Measurements from ENCODE around the gene TTLL8. TPM values are rescaled to one million over a fixed set of nuclear protein-coding genes. Genes with fewer than 3 reads are reported as not detected.

The TTLL8 gene
- total RNA-seq, 2 donors from 2014 or later: not detected

DNA sequence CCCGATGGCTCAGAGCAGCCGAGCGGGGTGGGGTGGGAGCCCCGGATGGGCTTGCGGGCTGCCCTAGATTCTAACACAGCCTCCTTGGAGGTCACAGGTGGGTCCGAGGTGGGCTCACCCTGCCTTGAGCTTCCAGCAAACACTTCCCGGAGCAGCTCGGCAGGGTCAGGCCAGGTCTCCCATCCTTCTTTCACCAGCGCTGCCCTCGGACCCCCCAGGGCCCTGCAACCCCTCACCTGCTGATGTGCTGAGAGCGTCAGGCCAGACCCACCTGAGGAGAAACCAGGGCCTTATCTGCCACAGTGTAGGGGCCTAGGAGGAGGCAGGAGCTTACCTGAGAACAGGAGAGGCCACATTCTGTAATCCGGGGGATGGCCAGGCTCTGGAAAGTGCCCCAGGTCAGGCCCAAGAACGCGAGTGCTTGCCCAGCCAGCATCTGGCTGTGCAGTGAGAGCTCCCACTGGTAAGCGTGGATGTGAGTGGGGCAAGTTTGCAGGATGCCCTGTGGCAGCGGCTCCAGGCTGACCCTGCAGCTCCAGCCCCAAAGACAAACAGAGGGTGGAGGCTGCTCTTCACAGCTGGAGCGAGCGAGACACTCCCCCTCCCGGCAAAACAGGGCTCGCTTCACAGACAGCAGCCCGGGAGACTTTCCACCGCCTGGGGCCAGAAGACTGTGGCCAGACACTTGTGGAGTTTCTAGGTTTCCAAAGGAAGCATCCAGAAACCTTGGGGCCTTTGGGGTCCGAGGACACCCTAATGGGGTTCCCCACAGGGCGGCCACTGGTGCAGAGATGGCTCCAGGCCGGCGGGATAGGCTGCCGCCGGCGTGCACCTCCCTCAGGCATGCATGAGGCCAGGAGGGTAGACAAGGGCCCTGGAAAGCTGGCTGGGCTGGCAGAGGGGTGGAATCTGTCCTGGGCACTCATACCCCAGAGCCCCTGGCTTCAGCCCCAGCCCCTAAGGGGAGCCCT, 45.6 kb downstream of the TTLL8 start, which contains the start of gene IL17REL:
Gene IL17REL (minus strand): TSS at position 555 of the 971 bp plus-strand sequence. CDS start 119 bp downstream, at position 436.
- DNase-seq: peak; percentile 27 to 54
- ATAC-seq: peak; percentile 86

DNA sequence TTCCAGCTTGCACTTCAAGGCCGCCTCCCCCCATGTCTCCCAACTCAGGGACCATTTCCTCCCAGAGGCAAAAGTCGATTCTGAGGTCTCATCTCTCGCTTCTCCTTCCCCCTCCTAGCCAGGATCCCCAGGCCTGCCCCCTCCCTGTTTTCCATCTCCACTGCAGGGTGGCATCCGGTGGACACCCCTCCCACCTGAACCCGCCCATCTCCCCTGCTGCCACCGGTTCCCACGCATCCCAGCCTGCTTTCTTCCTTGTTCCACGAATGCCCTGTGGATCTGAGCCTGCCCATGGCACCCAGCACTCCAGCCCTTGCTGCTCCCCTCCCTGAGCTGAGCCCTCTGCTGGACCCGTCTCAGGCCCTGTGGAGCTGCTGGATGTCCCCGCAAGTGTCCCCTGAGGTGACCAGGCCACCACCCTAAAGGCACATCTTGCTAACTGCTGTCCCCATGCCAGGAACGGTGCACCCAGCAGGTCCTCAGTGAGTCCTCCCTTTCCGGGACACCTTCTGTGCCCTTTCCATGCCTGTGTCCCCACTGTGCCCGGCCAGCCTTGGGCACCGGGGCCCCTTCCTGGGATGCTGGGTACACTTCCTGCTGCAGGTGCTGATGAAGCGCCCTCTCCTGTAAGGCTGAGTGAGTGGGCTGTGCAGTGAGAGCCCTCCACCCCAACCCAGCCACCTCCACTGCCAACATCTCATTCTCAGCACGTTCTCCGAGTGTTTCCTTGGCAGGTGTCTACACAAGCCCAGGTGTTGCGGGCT, 46.5 kb downstream of the TTLL8 start:
- intact Hi-C loops (cut with DNase I, micrococcal nuclease): no loop called here
- ATAC-seq: peak; percentile 10

More for the DNA sequence above, 45.6 kb downstream of the TTLL8 start, which contains the start of gene IL17REL:
- intact Hi-C loops (cut with DNase I, micrococcal nuclease): no loop called here

DNA sequence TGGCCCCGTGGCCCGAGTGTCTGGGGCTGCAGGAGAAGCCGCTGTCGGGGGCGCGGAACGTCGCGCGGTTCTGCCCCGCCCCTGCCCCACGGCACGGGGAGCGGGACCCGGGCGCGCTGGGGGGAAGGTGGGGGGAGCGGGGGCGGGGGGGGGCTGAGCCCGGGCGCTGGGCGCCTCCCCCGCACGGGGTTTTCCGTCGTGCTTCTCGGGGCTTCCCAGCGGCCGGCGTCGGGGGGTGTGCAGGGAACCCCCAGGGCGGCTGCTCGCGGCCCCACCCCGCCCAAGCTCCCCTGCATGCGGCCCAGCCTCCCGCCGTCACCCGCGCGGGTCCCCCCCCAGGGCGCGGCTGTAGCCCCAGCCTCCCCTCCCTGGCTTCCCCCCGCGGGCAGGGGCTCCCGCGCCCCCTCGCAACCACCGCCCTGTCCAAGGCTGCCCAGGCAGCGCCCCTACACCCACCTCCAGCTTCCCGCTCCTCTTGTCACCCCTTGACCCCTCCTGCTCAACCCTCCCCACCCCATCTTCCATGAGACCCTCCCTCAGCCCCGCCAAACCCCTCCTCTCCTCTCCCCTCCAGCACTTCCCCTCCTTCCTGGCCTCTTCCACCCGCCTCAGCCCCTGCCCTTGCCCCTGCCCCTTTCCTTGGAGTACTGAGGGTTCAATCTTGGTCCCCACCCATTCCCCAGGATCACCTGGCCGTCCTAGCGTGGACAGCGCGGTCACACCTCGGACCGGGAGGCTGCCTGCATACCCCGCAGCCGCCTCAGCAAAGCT, 47.2 kb downstream of the TTLL8 start:
- no peak for DNase-seq
- intact Hi-C loops (cut with DNase I, micrococcal nuclease): no loop called here
- ATAC-seq: no peak

More for the DNA sequence above, 46.5 kb downstream of the TTLL8 start:
- no peak for DNase-seq

DNA sequence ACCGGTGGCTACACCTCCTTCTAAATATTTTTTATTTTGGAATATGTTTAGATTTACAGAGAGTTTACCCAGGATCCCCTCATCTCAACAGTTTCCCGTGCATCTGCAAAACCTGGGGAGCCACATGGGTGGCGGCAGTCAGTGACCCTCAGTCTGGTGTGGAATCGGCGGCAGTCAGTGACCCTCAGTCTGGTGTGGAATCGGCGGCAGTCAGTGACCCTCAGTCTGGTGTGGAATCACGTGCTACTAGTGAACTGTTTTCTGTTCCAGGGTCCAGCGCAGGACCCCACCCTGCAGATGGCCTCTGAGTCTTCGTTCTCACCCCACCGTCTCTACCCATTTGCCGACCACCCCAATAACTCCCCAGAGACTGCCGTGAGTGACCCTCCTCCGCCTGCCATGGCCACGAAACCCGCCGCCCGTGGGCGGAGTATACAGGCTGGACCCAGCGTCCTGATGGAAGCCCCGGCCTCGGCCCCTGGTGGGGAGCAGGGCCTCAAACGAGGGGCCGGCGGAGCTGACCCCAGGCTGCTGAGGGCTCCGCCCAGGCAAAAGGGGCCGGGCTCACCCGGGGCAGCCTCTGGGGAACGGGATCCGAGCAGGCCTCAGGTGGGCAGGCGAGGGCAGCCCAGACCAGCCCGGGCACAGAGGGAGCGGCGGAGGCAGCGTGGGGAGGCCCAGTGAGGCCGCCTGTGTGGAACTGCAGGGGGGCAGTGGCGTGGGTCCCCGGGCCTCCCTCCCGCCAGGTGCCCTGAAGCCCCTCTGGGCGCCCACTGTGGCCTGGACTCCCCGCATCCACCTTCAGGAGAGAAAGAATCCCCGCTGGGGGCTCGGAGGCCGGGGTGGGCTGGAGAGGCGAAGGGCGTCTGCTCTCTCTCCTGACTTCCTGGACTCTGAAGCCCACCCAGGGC, 48.1 kb downstream of the TTLL8 start:
- peak in 1 of 2 donors; percentile 24 for DNase-seq

DNA sequence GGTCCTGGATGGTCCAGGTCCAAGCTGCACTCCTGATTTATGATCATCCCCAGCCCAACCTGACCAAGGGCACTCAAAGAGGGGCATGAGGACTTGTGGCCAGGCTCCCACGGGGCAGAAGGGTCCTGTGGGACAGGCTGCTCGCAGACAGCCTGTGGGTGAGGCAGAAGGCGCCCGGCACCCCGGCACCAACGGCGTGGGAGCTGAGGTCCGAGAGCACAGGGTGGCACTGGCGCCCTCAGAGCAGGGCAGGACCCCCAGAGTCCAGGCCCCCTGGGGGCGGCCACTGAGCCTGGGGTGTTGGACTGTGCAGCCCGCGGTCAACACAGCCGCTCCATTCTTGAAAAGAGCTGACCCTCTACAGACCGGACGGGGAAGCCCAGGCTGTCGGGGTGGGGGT, 48.8 kb downstream of the TTLL8 start:
- DNase-seq: no peak
- intact Hi-C loops (cut with DNase I, micrococcal nuclease): no loop called here
- no peak for ATAC-seq

More for the DNA sequence above, 48.1 kb downstream of the TTLL8 start:
- intact Hi-C loops (cut with DNase I, micrococcal nuclease): no loop called here
- no peak for ATAC-seq

DNA sequence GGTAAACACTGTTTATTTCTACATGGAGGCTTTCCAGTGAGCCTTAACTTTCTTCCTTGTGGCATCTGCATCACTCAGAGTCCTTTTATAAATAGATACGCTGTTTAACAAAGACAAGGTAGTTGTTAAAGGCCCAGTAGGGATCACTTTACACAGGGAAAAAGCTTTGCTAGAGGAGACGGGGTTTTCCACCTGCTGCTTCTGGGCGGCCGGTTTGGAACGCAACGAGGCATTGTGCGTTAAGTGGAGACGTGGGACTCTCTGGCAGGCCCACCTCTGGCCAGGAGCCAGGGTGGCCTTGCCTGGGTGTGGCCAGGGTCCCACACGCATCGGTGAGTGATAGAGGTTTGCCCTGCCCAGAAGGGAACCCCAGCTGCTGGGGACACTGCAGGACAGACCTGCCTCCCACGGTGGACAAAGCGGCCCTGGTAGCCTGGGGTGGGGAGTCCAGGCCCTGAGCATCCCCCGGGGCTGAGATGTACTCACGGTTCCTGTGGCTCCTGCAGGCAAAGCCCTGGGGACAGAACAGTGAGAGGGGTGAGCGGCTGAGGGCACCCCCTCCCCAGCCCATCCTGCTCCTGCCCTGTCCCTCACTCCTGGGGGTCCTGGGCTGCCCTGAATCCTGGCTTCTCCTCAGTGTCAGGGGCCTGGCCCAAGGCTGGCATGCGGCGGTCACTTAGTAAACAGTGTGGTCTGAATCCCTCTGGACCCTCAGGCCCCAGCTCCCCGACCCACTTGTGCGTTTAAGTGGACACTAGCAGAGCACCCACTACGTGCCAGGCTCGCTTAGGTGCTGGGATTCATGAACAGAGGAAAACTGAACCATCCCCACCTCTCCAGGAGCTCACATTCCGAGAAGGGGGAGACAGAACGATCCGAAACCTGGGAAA, 49.7 kb downstream of the TTLL8 start:
- DNase-seq (no peak), ATAC-seq (no peak)
- intact Hi-C loops (cut with DNase I, micrococcal nuclease): no loop called here

DNA sequence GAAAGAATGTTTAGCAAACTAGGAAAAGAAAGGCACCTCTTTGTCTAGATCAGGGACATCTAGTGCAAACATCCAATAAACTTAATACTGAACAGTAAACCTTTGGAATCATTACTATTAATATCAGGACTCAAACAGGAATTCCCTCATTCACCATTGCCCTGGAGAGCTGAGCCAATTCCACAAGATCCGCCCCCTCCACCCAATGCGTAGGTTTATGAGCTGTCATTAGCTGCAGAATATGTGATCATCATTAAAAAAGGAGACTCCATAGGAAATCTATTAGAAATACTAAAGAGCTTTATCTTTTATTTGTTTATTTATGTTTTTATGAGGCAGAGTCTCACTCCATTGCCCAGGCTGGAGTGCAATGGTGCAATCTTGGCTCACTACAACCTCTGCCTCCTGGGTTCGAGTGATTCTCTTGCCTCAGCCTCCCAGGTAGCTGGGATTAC, 51.0 kb downstream of the TTLL8 start:
- intact Hi-C loops (cut with DNase I, micrococcal nuclease): no loop called here
- ATAC-seq (peak; percentile 37), DNase-seq (no peak)

DNA sequence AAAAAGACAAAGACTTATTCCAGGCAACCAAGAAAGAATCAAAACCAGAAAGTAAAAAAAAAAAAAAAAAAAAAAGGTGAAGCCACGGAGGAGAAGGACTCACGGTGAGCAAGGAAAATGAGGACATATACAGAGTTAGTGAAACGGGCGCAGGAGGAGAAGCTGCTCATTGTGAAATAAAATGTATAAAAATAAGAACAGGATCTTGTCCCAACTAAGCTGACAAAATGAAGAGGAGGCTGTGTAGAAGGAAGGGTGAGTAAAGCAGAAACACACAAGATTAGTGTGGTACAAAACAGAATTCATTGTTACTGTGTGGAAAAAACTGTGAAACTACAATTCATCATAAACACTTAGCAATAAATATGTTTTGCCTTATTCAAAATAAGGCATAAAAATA, 53.2 kb downstream of the TTLL8 start:
- ATAC-seq (no peak), DNase-seq (no peak)
- intact Hi-C loops (cut with DNase I, micrococcal nuclease): no loop called here

DNA sequence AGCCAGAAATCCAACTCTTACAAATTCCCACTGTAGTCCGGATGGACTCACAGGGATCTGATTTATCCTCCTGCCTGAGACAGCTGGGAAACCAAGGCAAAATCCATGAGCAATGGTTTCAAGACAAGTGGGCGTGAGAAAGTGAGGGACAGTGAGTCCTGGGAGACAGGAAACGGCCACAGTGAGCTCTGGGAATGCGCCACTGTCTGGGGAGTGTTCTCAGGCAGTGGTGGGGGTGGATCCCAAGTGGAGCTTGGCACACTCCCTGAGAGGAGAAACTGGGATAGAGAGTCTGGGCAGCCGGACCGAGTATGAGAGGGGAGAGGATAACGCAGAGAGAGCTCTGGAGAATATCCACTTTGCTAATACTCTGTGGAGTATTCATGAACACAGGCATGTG, 55.3 kb downstream of the TTLL8 start:
- no peak for DNase-seq
- intact Hi-C loops (cut with DNase I, micrococcal nuclease): no loop called here
- ATAC-seq: no peak

DNA sequence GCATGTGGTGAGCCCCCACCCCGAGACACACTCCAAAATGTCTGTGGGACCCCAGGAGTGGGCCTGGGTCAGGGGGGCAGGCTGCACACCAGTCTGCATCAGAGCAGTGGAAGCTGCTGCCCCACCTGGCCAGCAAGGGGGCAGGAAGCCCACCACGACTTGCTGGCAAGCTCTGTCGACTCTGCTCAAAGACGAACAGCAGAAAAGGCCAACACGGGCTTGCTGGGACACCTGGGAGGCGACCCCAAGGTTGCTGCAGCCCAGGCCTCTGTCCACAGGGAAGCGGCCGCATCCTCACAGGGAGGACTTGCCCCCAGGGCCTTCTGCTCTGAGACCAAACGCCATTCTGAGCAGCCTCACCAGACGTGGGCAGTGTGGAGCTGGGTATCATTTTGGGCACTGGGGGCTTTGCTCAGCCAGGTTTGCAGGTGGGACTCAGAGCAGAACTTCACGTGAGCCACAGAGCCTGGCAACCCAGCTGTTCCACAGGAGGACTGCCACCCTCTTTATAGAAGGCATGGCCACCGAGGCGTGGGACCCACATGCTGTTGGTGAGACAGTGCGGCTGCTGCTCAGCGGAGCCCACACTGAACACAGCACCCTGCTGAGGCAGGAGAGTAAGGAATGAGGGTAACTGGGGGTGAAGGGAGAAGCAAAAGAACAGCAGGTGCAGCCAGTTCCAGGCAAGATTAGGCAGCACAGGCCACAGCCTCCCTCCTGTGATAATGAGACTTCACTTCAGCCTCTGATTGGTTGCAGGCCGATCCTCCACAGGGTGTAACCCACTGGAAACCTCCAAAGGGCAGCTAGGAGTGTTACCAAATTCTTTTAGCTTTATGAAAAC, 56.5 kb downstream of the TTLL8 start:
- DNase-seq (no peak), ATAC-seq (no peak)
- intact Hi-C loops (cut with DNase I, micrococcal nuclease): no loop called here

DNA sequence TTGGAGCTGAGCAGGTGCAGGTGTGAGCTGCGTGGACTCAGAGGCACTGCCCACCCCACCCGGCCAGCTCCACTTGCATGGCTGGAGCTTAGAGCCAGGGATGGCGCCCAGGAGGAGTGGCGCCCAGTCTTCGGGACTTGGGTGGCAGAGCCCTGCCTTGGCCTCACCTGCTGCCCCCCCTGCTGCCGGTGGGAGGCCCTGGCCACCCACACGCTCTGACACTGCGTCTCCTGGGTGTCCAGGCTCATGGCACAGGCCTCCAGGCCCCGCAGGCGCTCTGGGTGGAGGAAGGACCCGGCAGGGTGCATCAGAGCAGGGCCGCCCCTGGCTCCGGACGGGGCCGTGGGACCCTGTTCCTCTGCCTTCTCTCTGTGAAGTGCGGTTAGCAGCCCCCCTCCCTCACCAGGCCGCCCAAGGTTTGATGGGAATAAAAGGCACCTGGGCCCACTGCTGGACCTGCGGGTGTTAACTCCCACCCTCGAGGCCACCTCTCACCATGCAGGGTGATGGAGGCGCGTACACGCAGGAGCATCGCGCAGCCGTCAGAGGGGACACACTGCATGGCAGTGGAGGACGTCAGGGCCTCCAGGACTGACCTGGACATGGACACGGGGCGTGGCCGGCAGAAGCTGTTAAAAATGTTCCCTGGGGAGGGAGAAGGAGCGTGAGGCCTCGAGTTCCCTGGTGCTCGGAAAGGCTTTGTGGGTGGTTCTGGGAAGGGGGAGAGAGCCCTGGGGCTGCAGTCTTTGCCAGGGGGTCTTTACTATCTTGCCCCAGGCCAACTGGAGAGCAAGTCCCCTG, 57.3 kb downstream of the TTLL8 start:
- intact Hi-C loops (cut with DNase I, micrococcal nuclease): no loop called here
- DNase-seq (no peak), ATAC-seq (no peak)

DNA sequence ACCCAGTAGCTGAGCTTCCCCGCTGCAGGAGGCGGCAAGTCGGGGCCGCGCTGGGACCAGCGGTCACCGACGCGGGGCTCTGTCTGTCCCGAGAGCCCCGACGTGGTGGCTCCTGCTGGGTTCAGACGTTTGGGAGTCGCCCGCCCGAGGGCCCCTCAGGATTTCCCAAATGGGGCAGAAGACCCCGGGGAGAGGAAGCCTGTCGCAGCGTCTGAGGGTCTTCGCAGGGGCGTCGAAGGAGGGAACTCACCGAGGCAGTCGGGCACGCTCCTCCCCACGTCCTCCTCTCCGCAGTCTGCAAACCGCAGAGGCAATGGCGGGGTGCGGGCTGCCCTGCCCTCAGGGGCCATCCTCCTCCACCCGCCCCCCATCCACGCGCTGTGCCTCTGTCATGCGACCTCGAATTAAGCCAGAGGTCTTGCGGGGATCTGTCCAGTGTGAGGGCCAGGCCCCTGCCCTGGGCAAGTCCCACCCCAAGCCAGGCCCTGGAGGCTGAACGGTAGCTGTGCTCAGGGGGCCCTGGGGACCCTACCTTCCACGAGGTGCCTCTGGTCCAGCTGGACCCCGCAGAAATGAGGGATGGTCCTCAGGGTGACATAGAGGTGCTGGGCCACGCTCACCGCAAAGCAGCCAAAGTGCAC, 58.0 kb downstream of the TTLL8 start:
- no peak for ATAC-seq
- no peak for DNase-seq
- intact Hi-C loops (cut with DNase I, micrococcal nuclease): no loop called here

DNA sequence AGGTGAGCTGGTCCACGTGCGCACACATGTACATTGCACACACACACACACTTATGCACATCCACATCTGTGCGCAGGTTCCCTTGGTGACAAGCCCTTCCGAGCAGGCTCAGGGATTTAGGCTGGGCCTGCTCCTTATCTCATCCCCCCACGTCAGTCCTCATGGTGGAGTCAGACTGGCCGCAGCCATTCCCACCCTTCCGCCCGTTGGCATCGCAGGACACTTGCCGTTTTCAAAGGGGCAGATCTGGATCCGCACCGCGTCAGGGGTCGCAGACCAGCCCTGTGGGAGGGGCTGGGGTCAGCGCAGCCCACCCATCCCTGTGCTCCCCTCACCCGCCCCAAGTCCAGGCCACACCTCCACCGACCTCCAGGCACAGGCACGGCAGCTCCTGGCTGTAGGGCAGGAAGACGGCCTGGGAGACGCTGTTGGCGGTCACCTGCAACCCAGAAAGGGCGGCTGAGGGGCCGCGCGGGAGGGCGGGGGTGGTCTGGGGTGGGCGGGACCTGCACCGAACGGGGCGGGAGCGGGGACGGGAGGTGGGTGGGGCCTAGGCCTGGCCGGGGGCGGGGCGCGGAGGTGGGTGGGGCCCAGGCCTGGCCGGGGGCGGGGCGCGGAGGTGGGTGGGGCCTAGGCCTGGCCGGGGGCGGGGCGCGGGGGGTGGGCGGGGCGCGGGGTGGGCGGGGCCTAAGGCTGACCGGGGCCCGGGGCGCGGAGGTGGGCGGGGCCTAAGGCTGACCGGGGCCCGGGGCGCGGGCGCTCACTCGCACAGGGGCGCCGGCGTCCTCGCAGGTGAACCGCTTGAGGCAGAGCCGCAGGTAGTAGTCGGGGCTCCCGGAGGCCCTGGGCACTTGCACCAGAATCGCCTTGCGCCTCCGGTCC, 58.8 kb downstream of the TTLL8 start:
- peak; percentile 13 for ATAC-seq

DNA sequence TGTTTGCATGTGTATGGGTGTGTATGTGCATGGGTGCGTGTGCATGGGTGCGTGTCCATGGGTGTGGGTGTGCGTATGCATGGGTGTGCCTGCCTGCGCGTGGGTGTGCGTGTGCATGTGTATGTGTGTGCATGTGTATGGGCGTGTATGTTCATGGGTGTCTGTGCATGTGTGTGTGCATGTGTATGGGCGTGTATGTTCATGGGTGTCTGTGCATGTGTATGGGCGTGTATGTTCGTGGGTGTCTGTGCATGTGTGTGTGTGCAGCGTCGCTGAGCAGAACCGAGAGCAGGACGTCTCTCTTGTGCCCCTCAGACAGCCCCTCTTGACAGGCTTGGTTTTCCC, 59.4 kb downstream of the TTLL8 start:
- ATAC-seq: no peak
- intact Hi-C loops (cut with DNase I, micrococcal nuclease): no loop called here
- no peak for DNase-seq

More for the DNA sequence above, 58.8 kb downstream of the TTLL8 start:
- DNase-seq: peak in 1 of 2 donors; percentile 46
- intact Hi-C loops (cut with DNase I, micrococcal nuclease): no loop called here

All from left colon (tissue), 2 donors.